Lower leg skin (tissue), 3 donors: ENCODE data around the gene ELF1.

Source experiments
- POLR2A ChIP-seq, 2 donors: fragments of 450-650 bp; IDR thresholded peaks; one replicate each; pipeline ENCODE4 v1.6.1; 2016 to 2017; ENCODE audit warnings: antibody characterized with exemption in 2 of 2, mild to moderate bottlenecking in 1 of 2, moderate library complexity in 1 of 2
- TF ChIP-seq, protein P1 (sequence below), 3 donors: fragments of 450-650 bp; IDR thresholded peaks; one replicate each; pipeline ENCODE4 v1.5.1; 2016; ENCODE audit warnings: antibody characterized with exemption in 3 of 3, mild to moderate bottlenecking in 3 of 3, moderate library complexity in 2 of 3

DNA sequence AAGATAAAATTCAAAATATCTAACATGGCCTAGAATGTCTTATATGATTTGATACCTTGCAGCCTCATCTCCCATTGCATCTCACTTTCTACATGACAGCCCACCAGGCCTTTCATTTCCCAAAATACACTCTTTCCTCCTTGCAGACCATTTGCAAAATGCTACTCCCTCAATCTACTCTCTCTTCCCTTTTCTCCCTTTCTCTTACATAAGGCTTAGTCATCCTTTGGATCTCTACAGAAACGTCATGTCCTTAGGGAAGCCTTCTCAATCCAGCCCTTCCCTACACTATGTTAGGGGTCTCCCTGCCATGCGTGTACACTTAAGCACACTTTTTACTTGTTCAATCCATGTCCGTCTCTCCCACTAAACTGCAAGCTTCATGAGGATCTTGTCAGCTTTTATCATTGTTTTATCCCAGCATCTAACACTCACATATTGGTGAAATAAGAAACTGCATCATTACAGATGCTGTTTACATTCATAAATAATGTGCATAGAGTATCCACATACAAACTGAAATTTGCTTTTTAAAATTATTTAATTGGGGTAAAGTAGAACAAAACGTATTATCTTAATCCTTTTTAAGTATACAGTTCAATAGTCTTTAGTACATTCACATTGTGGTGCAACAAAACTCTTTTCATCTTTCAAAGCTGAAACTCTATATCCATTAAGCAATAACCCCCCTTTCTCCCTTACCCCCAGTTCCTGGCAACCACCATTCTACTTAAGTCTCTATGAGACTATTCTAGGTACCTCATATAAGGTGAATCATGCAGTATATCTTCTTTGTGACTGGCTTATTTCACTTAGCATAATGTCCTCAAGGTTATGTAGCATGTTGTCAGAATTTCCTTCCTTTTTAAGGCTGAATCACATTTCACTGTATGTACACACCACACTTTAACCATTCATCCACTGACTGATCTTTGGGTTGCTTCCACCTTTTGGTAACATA lies 30.6 kb upstream of the ELF1 start:
- TF ChIP-seq, protein P1, sequence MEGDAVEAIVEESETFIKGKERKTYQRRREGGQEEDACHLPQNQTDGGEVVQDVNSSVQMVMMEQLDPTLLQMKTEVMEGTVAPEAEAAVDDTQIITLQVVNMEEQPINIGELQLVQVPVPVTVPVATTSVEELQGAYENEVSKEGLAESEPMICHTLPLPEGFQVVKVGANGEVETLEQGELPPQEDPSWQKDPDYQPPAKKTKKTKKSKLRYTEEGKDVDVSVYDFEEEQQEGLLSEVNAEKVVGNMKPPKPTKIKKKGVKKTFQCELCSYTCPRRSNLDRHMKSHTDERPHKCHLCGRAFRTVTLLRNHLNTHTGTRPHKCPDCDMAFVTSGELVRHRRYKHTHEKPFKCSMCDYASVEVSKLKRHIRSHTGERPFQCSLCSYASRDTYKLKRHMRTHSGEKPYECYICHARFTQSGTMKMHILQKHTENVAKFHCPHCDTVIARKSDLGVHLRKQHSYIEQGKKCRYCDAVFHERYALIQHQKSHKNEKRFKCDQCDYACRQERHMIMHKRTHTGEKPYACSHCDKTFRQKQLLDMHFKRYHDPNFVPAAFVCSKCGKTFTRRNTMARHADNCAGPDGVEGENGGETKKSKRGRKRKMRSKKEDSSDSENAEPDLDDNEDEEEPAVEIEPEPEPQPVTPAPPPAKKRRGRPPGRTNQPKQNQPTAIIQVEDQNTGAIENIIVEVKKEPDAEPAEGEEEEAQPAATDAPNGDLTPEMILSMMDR (IDR thresholded peaks at IDR 0.05): no peak
- no peak for TF ChIP-seq POLR2A (IDR thresholded peaks at IDR 0.05)
